GM12874 (cell line): ENCODE measurements around the gene ECI1.

Experiments
- TF ChIP-seq, protein P1 (sequence below): IDR thresholded peaks from 2 replicates; pipeline ENCODE4 v1.5.1; 2011; ENCODE audit warnings: low read depth, mild to moderate bottlenecking, control low read depth, low read length, moderate library complexity; ENCODE audit not compliant: insufficient read depth

The ECI1 gene

DNA sequence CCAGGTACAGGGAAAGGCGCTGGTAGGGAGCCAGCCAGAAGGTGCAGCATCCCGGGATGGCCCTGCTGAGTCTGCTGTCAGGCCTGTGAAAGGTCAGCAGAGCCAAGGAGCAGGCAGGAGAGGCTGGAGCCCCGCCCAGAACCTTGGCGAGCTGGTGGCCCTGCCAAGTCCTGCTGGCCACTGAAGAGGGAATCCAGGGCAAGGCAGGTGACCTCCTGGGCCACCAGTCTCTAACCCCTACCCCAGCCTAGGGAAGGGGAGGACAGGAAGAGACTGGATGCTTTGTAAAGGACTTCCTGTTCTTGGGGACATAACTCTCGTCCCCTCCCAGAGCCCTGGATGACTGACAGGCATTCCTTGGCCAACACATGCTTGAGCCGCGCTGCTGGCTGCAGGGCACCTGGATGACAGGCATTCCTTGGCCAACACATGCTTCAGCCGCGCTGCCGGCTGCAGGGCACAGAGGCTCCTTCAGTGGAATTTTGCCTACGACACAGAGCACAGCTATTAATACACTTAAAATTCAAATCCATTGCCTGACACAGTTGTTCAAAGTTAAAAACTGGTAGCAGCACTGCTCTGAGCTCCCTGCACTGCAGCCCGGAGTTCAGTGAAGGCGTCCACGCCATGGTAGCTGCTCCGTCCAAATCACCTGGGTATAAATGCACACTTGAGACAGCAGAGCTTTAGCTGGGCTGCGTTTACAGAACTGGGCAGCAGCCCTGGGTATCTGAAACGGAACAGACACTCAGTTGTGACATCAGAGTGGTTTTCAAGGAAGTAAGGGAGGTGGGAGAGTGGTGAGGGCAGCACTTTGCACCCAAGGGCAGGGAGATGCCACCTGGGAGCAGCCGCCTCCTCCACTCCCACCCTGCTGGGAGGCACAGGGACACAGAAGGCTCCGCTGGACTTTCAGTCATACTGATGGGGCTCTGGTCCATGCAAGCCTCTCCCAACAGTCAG lies 38.7 kb downstream of the ECI1 start:
- TF ChIP-seq, protein P1, sequence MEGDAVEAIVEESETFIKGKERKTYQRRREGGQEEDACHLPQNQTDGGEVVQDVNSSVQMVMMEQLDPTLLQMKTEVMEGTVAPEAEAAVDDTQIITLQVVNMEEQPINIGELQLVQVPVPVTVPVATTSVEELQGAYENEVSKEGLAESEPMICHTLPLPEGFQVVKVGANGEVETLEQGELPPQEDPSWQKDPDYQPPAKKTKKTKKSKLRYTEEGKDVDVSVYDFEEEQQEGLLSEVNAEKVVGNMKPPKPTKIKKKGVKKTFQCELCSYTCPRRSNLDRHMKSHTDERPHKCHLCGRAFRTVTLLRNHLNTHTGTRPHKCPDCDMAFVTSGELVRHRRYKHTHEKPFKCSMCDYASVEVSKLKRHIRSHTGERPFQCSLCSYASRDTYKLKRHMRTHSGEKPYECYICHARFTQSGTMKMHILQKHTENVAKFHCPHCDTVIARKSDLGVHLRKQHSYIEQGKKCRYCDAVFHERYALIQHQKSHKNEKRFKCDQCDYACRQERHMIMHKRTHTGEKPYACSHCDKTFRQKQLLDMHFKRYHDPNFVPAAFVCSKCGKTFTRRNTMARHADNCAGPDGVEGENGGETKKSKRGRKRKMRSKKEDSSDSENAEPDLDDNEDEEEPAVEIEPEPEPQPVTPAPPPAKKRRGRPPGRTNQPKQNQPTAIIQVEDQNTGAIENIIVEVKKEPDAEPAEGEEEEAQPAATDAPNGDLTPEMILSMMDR, result no peak

GRCh38 chr16:2211923-2212347 lies 39.5 kb downstream of the ECI1 start:
- TF ChIP-seq, protein P1, result no peak

DNA sequence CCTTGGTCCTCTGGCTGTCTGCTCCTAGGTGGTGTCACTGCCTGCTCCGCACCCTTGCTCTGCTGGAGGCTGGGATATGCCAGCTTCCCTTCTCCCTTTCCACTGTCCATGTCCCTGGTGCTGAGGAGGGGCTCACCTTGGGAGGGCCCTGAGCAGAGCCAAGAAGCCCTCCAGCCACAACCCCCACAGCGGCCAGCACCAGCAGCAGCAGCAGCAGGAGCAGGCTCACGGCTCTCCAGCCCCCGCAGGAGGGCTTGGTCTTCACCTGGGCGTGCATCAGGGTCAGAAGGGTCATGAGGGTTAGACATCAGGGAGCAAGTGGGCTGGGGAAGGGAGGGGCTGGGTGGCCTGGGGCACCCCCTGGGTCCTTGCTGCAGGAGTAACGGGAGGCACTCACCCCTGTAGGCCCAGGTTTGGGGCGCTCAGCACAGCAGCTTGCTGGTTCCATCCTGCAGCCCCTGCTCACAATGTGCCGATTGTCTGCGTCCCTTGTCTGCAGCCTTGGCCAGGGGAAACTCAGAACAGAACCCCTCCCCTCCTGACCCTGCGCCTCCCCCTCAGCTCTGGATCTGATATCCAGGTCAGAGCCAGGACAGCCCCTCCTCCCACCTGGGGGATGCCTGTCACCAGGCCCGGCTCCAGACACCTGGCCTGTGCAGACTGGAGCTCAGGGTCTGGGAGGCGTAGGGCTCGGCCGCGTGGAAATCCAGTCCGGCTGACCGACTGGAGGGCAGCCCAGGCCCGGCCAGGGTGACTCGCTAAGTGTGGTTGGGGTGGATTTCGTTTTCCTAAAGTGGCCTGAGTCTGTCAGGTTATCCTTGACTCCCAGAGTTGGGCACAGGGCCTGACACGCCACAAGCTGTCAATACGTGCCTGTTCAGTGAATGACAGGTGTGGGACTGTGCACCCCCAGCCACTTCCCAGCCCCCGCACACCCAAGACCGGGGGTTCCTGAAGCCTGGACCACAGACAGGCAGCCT lies 40.7 kb downstream of the ECI1 start, which contains the start of gene BRICD5:
TSS of gene BRICD5 (minus strand) at position 478 of the 980 bp plus-strand sequence. CDS start at position 448, 30 bp downstream.
- TF ChIP-seq, protein P1, result no peak

DNA sequence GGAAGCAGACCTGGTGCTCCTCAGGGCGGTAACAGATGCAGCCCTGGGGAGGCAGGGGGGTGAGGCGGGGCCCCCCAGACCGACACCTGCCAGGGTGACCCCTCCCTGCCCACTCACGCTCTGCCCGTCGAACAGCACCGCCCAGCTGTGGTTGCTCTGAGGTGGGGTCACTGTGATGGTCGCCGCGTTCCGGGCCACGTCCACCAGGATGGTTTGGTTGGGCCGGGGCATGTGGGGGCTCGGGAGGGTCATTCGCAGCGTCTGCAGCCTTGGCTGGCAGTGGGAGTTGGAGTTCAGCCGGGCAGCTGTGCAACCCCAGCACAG lies 41.4 kb downstream of the ECI1 start:
- TF ChIP-seq, protein P1, result no peak

- TF ChIP-seq, protein P1, result no peak
Observed at GRCh38 chr16:2209258-2210008, 42.0 kb downstream of the ECI1 start.

DNA sequence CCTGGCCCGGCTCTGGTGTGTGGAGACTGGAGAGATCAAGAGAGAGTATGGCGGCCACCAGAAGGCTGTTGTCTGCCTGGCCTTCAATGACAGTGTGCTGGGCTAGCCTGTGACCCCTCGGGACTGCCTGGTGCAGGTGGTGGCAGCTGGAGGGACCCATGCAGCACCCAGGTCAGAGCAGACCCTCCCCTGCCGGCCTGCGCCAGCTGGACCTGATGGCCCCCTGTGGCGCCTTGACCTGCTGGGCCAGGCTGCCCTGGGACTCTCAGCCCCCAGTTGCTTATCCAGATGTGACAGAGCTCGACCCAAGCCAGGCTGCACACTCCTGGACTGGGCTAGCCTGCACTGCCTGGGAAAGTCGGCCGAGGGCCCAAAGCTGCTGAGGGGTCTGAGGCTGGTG lies 42.6 kb downstream of the ECI1 start:
- TF ChIP-seq, protein P1, result no peak
